Nephron (organoid): ENCODE measurements around the gene RPL3.

Experiments used
- H3K27ac Mint-ChIP-seq, 3 experiments: 2 replicates each; pipeline ENCODE4 v1.8.0; 2020; ENCODE audit warnings: mixed read lengths in 3 of 3, mild to moderate bottlenecking in 2 of 3, moderate library complexity in 1 of 3
- H3K27me3 Mint-ChIP-seq: 2 replicates; pipeline ENCODE4 v1.8.0; 2021; ENCODE audit warnings: low read depth, mild to moderate bottlenecking, moderate library complexity, mixed read lengths
- H3K36me3 Mint-ChIP-seq: 2 replicates; pipeline ENCODE4 v1.8.0; 2020; ENCODE audit warnings: low read depth, mixed read lengths
- H3K4me1 Mint-ChIP-seq: 2 replicates; pipeline ENCODE4 v1.8.0; 2020; ENCODE audit warnings: mixed read lengths
- H3K4me3 Mint-ChIP-seq, 3 experiments: 2 replicates each; pipeline ENCODE4 v1.8.0; 2020; ENCODE audit warnings: mild to moderate bottlenecking in 3 of 3, mixed read lengths in 3 of 3, moderate library complexity in 2 of 3
- H3K9me3 Mint-ChIP-seq: 2 replicates; pipeline ENCODE4 v1.8.0; 2020; ENCODE audit warnings: mixed read lengths
- CTCF ChIP-seq, 3 experiments: fragments of 200-600 bp; sonication (generic); IDR thresholded peaks; one replicate each; pipeline ENCODE4 v1.5.0; 2021; ENCODE audit warnings: antibody characterized with exemption in 3 of 3; ENCODE audit not compliant: unreplicated experiment in 3 of 3

Gene RPL3

GRCh38 chr22:39265143-39265886 lies 54.1 kb downstream of the RPL3 start:
- Mint-ChIP-seq H3K27me3 (no peaks in the 10 kb centered on the region), H3K4me3 (no peak overlapping the region), H3K9me3 (peaks cover 10% of the 10 kb centered on the region), H3K4me1 (no peaks in the 10 kb centered on the region), H3K27ac (no peak overlapping the region), H3K36me3 (no peaks in the 10 kb centered on the region)
- no peak for TF ChIP-seq CTCF (IDR thresholded peaks at IDR 0.05; ENCODE audit: unreplicated experiment in 3 of 3)

- Mint-ChIP-seq H3K4me1 (no peaks in the 10 kb centered on the region), H3K9me3 (peaks cover 10% of the 10 kb centered on the region), H3K27me3 (peaks cover 3% of the 10 kb centered on the region), H3K36me3 (no peaks in the 10 kb centered on the region), H3K27ac (peak overlapping the region in 1 of 3 experiments; percentile 22), H3K4me3 (no peak overlapping the region)
- no peak for TF ChIP-seq CTCF (IDR thresholded peaks at IDR 0.05; ENCODE audit: unreplicated experiment in 3 of 3)
These were observed 54.9 kb downstream of the RPL3 start for GRCh38 chr22:39264349-39265038.

- TF ChIP-seq CTCF (IDR thresholded peaks at IDR 0.05; ENCODE audit: unreplicated experiment in 3 of 3): no peak
- Mint-ChIP-seq H3K36me3 (no peaks in the 10 kb centered on the region), H3K27me3 (peaks cover 3% of the 10 kb centered on the region), H3K27ac (peak overlapping the region in 1 of 3 experiments; percentile 22), H3K9me3 (peaks cover 10% of the 10 kb centered on the region), H3K4me3 (no peak overlapping the region), H3K4me1 (no peaks in the 10 kb centered on the region)
These were observed 55.6 kb downstream of the RPL3 start for GRCh38 chr22:39263626-39264348.
